T-helper 2 cell treated with Interferon-gamma antibody and Interleukin-4, amounts not matched to agents 5 μg/mL and 100 μg/mL, for 36 hours (primary cell): ENCODE measurements around the gene PRKAR1B.

Experiments used
- DNase-seq: peaks from one replicate; pipeline ENCODE4 v3.0.0; 2021; ENCODE audit warnings: low spot score
- H3K27ac Mint-ChIP-seq: one replicate; pipeline ENCODE4 v1.8.0; 2021; ENCODE audit warnings: mild to moderate bottlenecking, mixed read lengths
- H3K27me3 Mint-ChIP-seq: one replicate; pipeline ENCODE4 v1.8.0; 2021; ENCODE audit warnings: low read depth, mixed read lengths
- H3K36me3 Mint-ChIP-seq: one replicate; pipeline ENCODE4 v1.8.0; 2021; ENCODE audit warnings: low read depth, mixed read lengths
- H3K4me1 Mint-ChIP-seq: one replicate; pipeline ENCODE4 v1.8.0; 2021; ENCODE audit warnings: low read depth, mixed read lengths
- H3K4me3 Mint-ChIP-seq: one replicate; pipeline ENCODE4 v1.8.0; 2022; ENCODE audit warnings: mild to moderate bottlenecking, moderate library complexity, mixed read lengths
- H3K9me3 Mint-ChIP-seq: one replicate; pipeline ENCODE4 v1.8.0; 2021; ENCODE audit warnings: mixed read lengths

Gene PRKAR1B

DNA sequence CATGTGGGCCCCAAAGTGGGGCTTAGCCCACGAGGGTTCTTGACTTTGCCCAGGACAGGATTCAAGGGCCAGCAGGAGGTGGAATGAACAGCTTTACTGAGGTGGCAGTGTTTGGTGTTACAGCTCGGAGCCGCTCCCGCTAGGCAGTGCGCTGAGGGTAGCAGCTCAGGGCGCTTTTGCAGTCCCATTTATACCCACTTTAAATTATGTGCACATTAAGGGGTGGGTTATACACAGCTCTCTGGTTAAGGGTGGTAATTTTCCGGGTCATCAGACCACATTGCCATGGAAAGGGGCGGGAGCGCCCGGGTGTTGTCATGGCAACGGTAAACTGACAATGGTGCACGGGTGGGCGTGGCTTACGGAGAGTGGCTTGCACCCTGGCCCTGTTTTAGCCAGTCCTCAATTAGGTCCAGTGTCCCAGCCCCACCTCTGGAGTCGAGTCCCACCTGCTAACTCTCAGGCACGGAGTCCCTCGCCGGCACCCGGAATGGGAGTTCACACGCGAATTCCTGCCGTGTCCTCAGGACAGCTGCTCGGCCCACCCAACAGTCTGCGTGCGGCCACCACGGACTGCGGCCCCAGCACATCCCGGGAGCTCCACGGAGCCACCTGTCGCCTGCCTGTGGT is 149.2 kb downstream of the PRKAR1B start:
- no peaks in the 10 kb centered on the region for H3K4me1 Mint-ChIP-seq
- H3K9me3 Mint-ChIP-seq = no peaks in the 10 kb centered on the region
- no peak for DNase-seq
- H3K36me3 Mint-ChIP-seq = peaks cover 5% of the 10 kb centered on the region
- no peak overlapping the region for H3K4me3 Mint-ChIP-seq
- no peaks in the 10 kb centered on the region for H3K27me3 Mint-ChIP-seq
- H3K27ac Mint-ChIP-seq = no peak overlapping the region

DNA sequence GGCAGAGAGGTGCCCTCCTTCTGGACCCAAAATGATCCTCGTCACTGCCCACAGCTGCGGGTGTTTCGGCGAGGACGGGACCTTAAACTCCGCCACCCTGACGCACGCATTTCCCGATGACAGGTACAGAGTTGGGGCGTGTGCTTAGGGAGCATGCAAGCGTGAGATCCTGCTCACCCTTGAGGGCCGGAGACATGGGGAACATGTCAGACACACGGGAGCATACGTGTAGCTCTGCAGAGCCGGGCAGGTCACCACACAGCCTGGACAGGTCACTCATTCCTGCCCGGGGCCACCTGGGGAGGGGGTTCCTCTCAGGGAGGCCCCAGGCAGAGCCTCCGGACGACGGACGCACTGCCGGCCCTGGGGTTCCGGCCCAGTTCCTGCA is 149.8 kb downstream of the PRKAR1B start:
- Mint-ChIP-seq H3K4me1 (no peaks in the 10 kb centered on the region), H3K27ac (no peak overlapping the region), H3K27me3 (no peaks in the 10 kb centered on the region), H3K36me3 (peaks cover 5% of the 10 kb centered on the region), H3K9me3 (no peaks in the 10 kb centered on the region), H3K4me3 (no peak overlapping the region)
- no peak for DNase-seq

DNA sequence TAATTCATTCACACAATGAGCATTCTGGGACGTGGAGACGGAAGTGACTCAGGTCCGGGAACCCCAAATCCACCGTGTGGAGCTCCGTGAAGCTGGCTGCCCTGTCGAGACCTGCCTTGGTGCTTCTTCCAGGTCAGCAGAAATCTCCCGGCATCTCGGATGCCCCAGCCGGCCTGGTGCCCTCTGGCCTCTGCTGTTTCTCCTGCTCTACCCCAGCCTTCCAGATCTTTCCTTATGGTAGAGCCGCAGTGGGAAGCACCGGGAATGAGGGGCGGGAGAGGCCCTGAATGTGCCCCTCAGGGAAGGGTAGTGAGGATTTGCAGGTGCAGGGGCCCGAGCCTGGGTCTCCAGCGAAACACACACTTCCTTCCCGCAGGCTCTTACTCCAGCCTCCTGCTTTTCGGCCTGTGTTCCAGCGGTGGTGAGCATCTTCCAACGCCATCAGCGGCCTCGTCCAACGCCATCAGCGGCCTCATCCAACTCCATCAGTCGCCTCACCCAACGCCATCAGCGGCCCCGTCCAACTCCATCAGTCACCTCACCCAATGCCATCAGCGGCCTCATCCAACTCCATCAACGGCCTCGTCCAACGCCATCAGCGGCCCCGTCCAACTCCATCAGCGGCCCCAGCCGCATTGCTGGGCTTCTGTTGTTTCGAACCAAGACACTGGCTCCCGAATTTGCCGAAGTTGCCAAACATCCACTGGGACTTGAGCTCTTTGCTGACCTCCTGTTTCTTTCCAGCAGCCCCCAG is 150.4 kb downstream of the PRKAR1B start:
- Mint-ChIP-seq H3K9me3 (no peaks in the 10 kb centered on the region), H3K4me1 (no peaks in the 10 kb centered on the region), H3K4me3 (no peak overlapping the region), H3K27me3 (no peaks in the 10 kb centered on the region), H3K27ac (no peak overlapping the region), H3K36me3 (peaks cover 5% of the 10 kb centered on the region)
- DNase-seq = no peak

DNA sequence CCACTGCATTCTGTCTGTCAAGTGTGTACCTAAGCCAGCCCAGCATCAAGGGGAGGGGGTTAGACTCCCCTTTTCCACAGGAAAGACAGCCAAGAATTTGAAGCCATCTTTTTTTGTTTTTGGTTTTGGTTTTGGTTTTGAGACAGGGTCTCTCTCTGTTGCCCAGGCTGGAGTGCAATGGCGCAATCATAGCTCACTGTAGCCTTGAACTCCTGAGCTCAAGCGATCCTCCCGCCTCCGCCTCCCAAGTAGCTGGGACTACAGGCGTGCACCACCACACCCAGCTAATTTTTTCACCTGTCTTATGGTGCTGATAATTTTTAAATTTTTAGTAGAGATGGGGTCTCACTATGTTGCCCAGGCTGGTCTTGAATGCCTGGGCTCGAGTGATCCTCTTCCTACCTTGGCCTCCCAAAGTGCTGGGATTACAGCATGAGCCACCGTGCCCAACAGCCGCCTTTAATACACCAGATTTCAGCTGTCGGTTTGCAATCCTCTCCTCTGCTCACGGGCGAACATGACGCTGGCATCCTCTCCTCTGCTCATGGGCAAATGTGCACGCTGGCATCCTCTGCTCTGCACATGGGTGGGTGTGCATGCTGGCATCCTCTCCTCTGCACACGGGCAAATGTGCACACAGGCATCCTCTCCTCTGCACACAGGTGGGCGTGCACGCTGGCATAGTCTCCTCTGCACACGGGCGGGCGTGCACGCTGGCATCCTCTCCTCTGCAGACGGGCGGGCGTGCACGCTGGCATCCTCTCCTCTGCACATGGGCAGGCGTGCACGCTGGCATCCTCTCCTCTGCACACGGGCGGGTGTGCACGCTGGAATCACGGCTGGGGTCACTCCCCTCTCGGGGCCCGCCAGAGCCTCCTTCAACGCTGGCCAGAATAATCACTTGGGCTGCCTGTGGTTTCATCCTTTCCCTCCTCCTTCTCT is 151.4 kb downstream of the PRKAR1B start:
- no peak overlapping the region for H3K4me3 Mint-ChIP-seq

DNA sequence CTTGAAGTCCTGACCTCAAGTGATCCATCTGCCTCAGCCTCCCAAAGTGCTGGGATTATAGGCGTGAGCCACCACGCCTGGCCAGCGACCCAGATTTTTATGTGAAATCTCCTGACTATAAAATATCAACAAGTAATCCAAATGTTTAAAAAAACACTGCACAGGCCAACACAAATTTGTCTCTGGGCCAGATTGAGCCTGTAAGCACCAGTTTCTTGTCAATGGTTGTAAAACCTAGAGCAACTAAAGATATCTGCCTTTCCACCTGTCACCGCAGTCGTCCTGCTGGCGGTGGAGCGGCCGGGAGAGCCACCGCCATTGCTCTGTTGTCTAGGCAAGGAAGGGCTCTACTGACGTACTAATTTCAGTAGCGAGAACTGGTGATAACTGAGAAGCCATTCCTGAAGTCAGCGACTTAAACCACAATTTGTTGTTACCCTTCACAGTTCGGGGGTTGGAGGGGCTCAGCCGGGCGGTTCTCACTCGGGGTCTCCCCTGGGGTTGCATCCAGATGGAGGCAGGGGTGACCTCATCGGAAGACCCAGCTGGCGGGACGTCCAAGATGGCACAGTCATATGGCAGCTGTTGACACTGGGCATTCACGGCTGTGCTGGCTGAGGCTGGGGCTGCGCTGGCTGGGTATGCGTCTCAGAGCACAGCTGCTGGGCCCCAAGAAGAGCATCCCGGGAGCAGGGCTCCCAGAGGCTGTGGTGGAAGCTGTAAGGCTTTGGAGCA is 152.3 kb downstream of the PRKAR1B start:
- Mint-ChIP-seq H3K36me3 (peaks cover 5% of the 10 kb centered on the region), H3K4me3 (no peak overlapping the region), H3K9me3 (no peaks in the 10 kb centered on the region), H3K27ac (no peak overlapping the region), H3K27me3 (no peaks in the 10 kb centered on the region), H3K4me1 (no peaks in the 10 kb centered on the region)
- DNase-seq = no peak

More for the DNA sequence above, 151.4 kb downstream of the PRKAR1B start:
- Mint-ChIP-seq H3K27me3 (no peaks in the 10 kb centered on the region), H3K27ac (peak overlapping the region; percentile 15), H3K4me1 (no peaks in the 10 kb centered on the region), H3K9me3 (no peaks in the 10 kb centered on the region), H3K36me3 (peaks cover 5% of the 10 kb centered on the region)
- no peak for DNase-seq

- H3K36me3 Mint-ChIP-seq = peaks cover 2% of the 10 kb centered on the region
- no peaks in the 10 kb centered on the region for H3K9me3 Mint-ChIP-seq
- H3K27me3 Mint-ChIP-seq = no peaks in the 10 kb centered on the region
- H3K4me1 Mint-ChIP-seq = no peaks in the 10 kb centered on the region
- DNase-seq = no peak
- H3K4me3 Mint-ChIP-seq = no peak overlapping the region
- no peak overlapping the region for H3K27ac Mint-ChIP-seq
These were observed 153.1 kb downstream of the PRKAR1B start for GRCh38 chr7:573933-574381.

DNA sequence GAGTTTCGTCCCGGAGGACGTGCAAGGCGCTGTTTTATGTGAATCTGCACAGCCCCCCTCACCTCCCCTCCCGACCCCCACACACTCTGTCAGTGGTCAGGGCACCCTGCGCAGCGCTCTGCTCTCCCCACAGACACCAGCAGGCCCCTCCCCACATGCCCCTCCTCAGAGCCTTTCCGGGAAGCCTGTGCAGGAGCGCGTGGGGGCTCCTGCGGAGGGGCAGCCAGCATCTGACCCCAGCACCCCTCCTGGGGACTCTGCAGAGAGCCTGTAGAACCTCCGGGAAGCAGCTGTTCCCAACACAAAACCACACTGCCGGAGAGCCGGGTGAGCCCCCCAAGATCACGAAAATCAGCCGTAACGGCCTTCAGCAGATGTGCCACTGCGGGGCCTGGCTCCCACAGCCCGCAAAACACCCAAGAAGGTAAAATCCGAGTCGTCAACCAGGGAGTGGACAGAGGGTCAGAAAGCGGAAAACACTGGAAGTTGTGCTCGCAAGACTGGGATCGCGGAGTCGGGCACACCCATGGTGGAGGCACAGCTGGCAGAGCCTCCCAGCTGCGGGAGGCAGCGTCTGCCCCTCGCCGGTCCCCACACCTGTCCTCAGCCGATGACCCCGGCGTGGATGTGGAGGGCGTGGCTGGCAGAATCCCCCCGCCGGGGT is 153.7 kb downstream of the PRKAR1B start:
- no peak overlapping the region for H3K4me3 Mint-ChIP-seq
- H3K4me1 Mint-ChIP-seq = no peaks in the 10 kb centered on the region
- peaks cover 2% of the 10 kb centered on the region for H3K36me3 Mint-ChIP-seq
- H3K9me3 Mint-ChIP-seq = no peaks in the 10 kb centered on the region
- no peak for DNase-seq
- H3K27me3 Mint-ChIP-seq = no peaks in the 10 kb centered on the region
- H3K27ac Mint-ChIP-seq = no peak overlapping the region

- no peak overlapping the region for H3K4me3 Mint-ChIP-seq
- H3K4me1 Mint-ChIP-seq = no peaks in the 10 kb centered on the region
- no peaks in the 10 kb centered on the region for H3K27me3 Mint-ChIP-seq
- H3K36me3 Mint-ChIP-seq = peaks cover 2% of the 10 kb centered on the region
- H3K9me3 Mint-ChIP-seq = no peaks in the 10 kb centered on the region
- no peak overlapping the region for H3K27ac Mint-ChIP-seq
- no peak for DNase-seq
These were observed 154.4 kb downstream of the PRKAR1B start for GRCh38 chr7:572416-573268.

GRCh38 chr7:571718-572415 is 155.2 kb downstream of the PRKAR1B start:
- no peak for DNase-seq
- no peaks in the 10 kb centered on the region for H3K4me1 Mint-ChIP-seq
- no peaks in the 10 kb centered on the region for H3K9me3 Mint-ChIP-seq
- H3K36me3 Mint-ChIP-seq = peaks cover 2% of the 10 kb centered on the region
- no peak overlapping the region for H3K4me3 Mint-ChIP-seq
- H3K27ac Mint-ChIP-seq = no peak overlapping the region
- H3K27me3 Mint-ChIP-seq = no peaks in the 10 kb centered on the region

GRCh38 chr7:571096-571717 is 155.9 kb downstream of the PRKAR1B start:
- Mint-ChIP-seq H3K27ac (no peak overlapping the region), H3K9me3 (no peaks in the 10 kb centered on the region), H3K36me3 (peaks cover 2% of the 10 kb centered on the region), H3K4me1 (no peaks in the 10 kb centered on the region), H3K4me3 (no peak overlapping the region), H3K27me3 (no peaks in the 10 kb centered on the region)
- DNase-seq = no peak

GRCh38 chr7:570801-571070 is 156.3 kb downstream of the PRKAR1B start:
- no peak overlapping the region for H3K4me3 Mint-ChIP-seq
- H3K4me1 Mint-ChIP-seq = no peaks in the 10 kb centered on the region
- H3K27me3 Mint-ChIP-seq = no peaks in the 10 kb centered on the region
- DNase-seq = no peak
- peaks cover 1% of the 10 kb centered on the region for H3K36me3 Mint-ChIP-seq
- no peaks in the 10 kb centered on the region for H3K9me3 Mint-ChIP-seq
- no peak overlapping the region for H3K27ac Mint-ChIP-seq
